Stimulated activated naive CD8-positive, alpha-beta T cell treated with anti-CD3 and anti-CD28 coated beads, Interleukin-15, Interleukin-2, amounts not matched to agents 100 U/mL and 50 U/mL, for 24 hours (primary cell): Measurements from ENCODE around the gene MAPK8IP1.

ENCODE experiments used
- ATAC-seq: fragments of 150-1000 bp; cut with Tn5 transposase; one replicate; pipeline ENCODE4 v1.10.0; 2021
- DNase-seq: peaks from one replicate; pipeline ENCODE4 v3.0.0; 2021

The MAPK8IP1 gene

DNA sequence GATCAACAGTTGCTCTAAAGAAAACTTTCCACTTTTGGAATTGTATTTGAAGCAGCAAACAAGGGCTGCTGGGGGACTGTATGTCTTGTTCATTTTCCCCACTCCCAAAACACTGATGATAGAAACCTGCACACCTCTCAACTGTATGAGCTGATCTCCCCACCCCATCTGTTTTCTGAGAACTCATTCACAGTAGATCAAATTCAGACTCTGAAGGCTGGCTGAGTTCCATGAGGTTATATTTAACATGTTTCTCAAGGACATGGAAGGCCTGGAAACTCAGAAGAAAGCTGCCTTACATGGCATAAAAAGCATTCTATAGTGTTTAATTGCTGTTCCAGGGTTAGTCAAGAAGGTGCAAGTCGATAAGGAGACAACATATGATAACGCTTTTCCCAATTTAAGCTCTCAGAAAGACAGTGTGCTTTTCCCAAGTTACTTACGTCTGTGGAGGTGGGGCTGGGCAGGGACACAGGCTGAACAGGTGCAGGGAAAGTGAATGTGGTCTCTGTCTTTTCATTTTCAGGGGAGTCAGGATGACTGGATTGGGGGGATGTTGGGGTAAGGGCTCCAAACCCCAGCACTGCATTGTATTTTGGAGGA lies 60.0 kb downstream of the MAPK8IP1 start:
- DNase-seq (no peak), ATAC-seq (no peak)

DNA sequence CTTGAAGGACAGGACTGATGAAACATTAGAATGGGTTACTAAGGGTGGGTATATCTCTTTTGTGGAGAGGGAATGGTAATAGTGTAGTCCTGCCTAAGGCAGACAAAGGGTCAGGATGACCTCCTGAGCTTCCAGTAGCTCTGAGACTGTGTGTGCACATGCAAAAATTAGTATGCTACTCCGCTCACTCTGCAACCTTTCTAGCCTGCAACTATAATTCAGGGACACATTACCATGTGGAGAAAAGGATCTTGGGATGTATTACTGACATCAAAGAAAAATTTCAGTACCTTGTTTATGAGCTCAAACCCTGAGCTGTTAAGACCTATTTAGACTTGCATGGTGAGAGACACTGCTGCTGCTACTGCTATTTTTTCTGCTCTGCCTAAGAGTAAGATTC lies 62.4 kb downstream of the MAPK8IP1 start:
- DNase-seq (no peak), ATAC-seq (no peak)

DNA sequence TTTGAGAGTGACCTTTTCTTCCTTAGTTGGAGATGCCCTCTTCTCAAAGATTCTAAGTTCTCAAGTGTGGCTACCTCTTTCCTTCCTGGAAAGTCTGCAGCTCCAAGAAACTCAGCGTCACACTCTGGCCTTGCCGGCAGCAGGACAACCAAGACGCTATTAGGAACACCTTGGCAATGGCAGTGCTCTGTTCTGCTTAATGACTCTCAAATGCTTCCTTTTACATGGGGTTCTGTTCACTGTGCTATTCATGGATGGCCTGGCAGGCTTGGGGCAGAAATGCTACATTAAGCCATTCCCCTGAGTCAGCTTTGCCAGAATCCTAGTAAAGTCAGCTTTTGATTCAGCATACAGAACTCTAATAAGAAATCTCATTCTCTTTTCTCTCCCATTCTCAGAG lies 62.9 kb downstream of the MAPK8IP1 start:
- DNase-seq (no peak), ATAC-seq (no peak)

DNA sequence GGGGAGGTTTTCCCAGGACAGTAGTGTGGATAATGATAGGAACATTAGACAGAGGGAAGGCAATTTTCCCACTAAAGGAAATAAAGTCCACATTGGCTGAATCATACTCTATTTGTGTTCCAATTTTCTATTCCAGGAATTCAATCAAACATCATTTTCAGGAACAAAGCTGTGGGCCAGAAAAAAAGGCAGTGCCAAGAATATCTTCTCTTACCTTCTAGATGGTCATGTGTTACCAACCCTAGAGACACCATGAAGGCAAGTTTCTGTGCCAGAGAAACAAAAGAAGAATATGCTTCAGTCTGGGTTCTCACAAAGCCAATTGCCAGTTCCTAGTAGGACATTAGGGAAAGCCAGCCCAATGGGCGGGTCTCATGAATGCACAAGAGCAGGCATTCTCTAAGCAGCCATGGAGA lies 64.5 kb downstream of the MAPK8IP1 start:
- no peak for DNase-seq
- ATAC-seq: no peak
